GM15510 (cell line): ENCODE results near the gene FAM217B.

Experiments
- POLR2A ChIP-seq: IDR thresholded peaks from 3 replicates; pipeline ENCODE4 v1.6.1; 2011; ENCODE audit warnings: borderline replicate concordance; ENCODE audit not compliant: insufficient read length; ENCODE audit errors: extremely low read depth

Gene FAM217B

GRCh38 chr20:59992526-59993084, 52.4 kb downstream of the FAM217B start:
- TF ChIP-seq POLR2A, result no peak

GRCh38 chr20:59993736-59994430, 53.7 kb downstream of the FAM217B start:
- no peak for TF ChIP-seq POLR2A

GRCh38 chr20:59994697-59995122, 54.5 kb downstream of the FAM217B start:
- TF ChIP-seq POLR2A, result no peak

- no peak for TF ChIP-seq POLR2A
Measured at GRCh38 chr20:59996108-59996507, 55.9 kb downstream of the FAM217B start.

GRCh38 chr20:59997896-59998295, 57.7 kb downstream of the FAM217B start:
- TF ChIP-seq POLR2A, result no peak
